ENCODE data around the gene ITGA11.

GRCh38 chr15:68424754-68425390 is 7.1 kb downstream of the ITGA11 start:
- TF ChIP-seq CTCF (IDR thresholded peaks at IDR 0.05; ENCODE audit: insufficient read depth, low read length) = no peak
- TF ChIP-seq POLR2AphosphoS5 (IDR thresholded peaks at IDR 0.05; ENCODE audit: low read depth) = no peak
- no peak for TF ChIP-seq REST (IDR thresholded peaks at IDR 0.05; ENCODE audit: insufficient replicate concordance, low read depth)
- no peak for TF ChIP-seq GABPA (IDR thresholded peaks at IDR 0.05; ENCODE audit: low read depth)
- TF ChIP-seq SPI1 (IDR thresholded peaks at IDR 0.05; ENCODE audit: borderline replicate concordance, low read depth) = no peak

Measured in HL-60 (cell line).